SK-N-SH treated with all-trans-retinoic acid at 6 μM for 48 hours (cell line): ENCODE data around the gene ZSCAN4.

Source experiments
- ARNTL ChIP-seq: fragments of 450-650 bp; formaldehyde crosslinking; IDR thresholded peaks from 2 replicates; pipeline ENCODE4 v1.5.0; 2020; ENCODE audit warnings: low read depth, mild to moderate bottlenecking, moderate library complexity, borderline replicate concordance
- CSDC2 ChIP-seq: fragments of 250-450 bp; sonication (Bioruptor Pico); IDR thresholded peaks from 2 replicates; pipeline ENCODE4 v1.5.0; 2020; ENCODE audit warnings: mild to moderate bottlenecking, moderate library complexity
- GLIS3 ChIP-seq: fragments of 250-450 bp; sonication (Bioruptor Pico); IDR thresholded peaks from 2 replicates; pipeline ENCODE4 v1.5.0; 2020; ENCODE audit warnings: mild to moderate bottlenecking, moderate library complexity
- PATZ1 ChIP-seq: fragments of 250-450 bp; sonication (Bioruptor Pico); IDR thresholded peaks from 2 replicates; pipeline ENCODE4 v1.8.0; 2020; ENCODE audit warnings: mild to moderate bottlenecking, moderate library complexity, borderline replicate concordance
- RARB ChIP-seq: fragments of 250-450 bp; sonication (Bioruptor Pico); IDR thresholded peaks from 2 replicates; pipeline ENCODE4 v1.8.0; 2021; ENCODE audit warnings: mild to moderate bottlenecking, moderate library complexity
- ZNF70 ChIP-seq: fragments of 450-650 bp; formaldehyde crosslinking; IDR thresholded peaks from 2 replicates; pipeline ENCODE4 v1.5.0; 2020; ENCODE audit warnings: mild to moderate bottlenecking, moderate library complexity

- TF ChIP-seq CSDC2 (CRISPR knock-in tag) = no peak
- no peak for TF ChIP-seq ARNTL
- no peak for TF ChIP-seq ZNF70 (CRISPR knock-in tag)
- no peak for TF ChIP-seq RARB (CRISPR knock-in tag)
- TF ChIP-seq PATZ1 (CRISPR knock-in tag) = no peak
- no peak for TF ChIP-seq GLIS3 (CRISPR knock-in tag)
Measured at GRCh38 chr19:57675881-57676280, 7.1 kb downstream of the ZSCAN4 start.
